ENCODE data around the gene CDK19.

Gene CDK19

GRCh38 chr6:110786271-110786670 lies 29.0 kb downstream of the CDK19 start:
- TF ChIP-seq, protein P1, sequence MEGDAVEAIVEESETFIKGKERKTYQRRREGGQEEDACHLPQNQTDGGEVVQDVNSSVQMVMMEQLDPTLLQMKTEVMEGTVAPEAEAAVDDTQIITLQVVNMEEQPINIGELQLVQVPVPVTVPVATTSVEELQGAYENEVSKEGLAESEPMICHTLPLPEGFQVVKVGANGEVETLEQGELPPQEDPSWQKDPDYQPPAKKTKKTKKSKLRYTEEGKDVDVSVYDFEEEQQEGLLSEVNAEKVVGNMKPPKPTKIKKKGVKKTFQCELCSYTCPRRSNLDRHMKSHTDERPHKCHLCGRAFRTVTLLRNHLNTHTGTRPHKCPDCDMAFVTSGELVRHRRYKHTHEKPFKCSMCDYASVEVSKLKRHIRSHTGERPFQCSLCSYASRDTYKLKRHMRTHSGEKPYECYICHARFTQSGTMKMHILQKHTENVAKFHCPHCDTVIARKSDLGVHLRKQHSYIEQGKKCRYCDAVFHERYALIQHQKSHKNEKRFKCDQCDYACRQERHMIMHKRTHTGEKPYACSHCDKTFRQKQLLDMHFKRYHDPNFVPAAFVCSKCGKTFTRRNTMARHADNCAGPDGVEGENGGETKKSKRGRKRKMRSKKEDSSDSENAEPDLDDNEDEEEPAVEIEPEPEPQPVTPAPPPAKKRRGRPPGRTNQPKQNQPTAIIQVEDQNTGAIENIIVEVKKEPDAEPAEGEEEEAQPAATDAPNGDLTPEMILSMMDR (IDR thresholded peaks at IDR 0.05; ENCODE audit: borderline replicate concordance, control extremely low read depth, extremely low read depth, insufficient read depth, missing control alignments), result no peak
- in situ Hi-C loops (cut with MboI; ENCODE audit: low sequenced_read_pairs, unreplicated experiment), result no loop called here
- no peak for DNase-seq (ENCODE audit: low spot score)

GRCh38 chr6:110784610-110784979 lies 30.7 kb downstream of the CDK19 start:
- no peak for DNase-seq (ENCODE audit: low spot score)
- in situ Hi-C loops (cut with MboI; ENCODE audit: low sequenced_read_pairs, unreplicated experiment), result no loop called here
- TF ChIP-seq, protein P1 (IDR thresholded peaks at IDR 0.05; ENCODE audit: borderline replicate concordance, control extremely low read depth, extremely low read depth, insufficient read depth, missing control alignments), result no peak

GRCh38 chr6:110781522-110782214 lies 33.6 kb downstream of the CDK19 start:
- no peak for DNase-seq (ENCODE audit: low spot score)
- in situ Hi-C loops (cut with MboI; ENCODE audit: low sequenced_read_pairs, unreplicated experiment), result no loop called here
- TF ChIP-seq, protein P1 (IDR thresholded peaks at IDR 0.05; ENCODE audit: borderline replicate concordance, control extremely low read depth, extremely low read depth, insufficient read depth, missing control alignments), result no peak

- DNase-seq (ENCODE audit: low spot score), result no peak
- in situ Hi-C loops (cut with MboI; ENCODE audit: low sequenced_read_pairs, unreplicated experiment), result no loop called here
- TF ChIP-seq, protein P1 (IDR thresholded peaks at IDR 0.05; ENCODE audit: borderline replicate concordance, control extremely low read depth, extremely low read depth, insufficient read depth, missing control alignments), result no peak
These were observed 36.9 kb downstream of the CDK19 start for GRCh38 chr6:110778333-110778732.

- in situ Hi-C loops (cut with MboI; ENCODE audit: low sequenced_read_pairs, unreplicated experiment), result no loop called here
- TF ChIP-seq, protein P1 (IDR thresholded peaks at IDR 0.05; ENCODE audit: borderline replicate concordance, control extremely low read depth, extremely low read depth, insufficient read depth, missing control alignments), result no peak
- DNase-seq (ENCODE audit: low spot score), result no peak
These were observed 37.6 kb downstream of the CDK19 start for GRCh38 chr6:110777636-110778035.

DNA sequence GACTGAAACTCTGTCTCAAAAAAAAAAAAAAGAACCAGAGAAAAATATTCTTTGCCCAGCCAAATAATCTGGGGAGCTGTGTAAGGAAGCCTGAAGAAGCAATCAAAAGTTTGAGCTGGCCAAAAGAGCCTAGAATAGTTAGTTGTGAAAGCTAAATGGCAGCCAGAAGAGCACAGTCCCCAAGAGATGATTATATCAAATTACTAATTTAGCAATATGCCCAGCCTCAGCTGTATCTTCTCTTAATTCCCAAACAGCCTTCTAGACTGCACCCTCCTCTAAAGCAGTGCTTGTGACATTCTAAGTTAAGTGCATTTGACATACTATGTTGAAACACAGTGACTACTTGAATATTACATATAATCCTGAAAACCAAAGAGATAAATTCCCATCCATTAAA lies 38.9 kb downstream of the CDK19 start:
- in situ Hi-C loops (cut with MboI; ENCODE audit: low sequenced_read_pairs, unreplicated experiment), result no loop called here
- DNase-seq (ENCODE audit: low spot score), result no peak
- TF ChIP-seq, protein P1 (IDR thresholded peaks at IDR 0.05; ENCODE audit: borderline replicate concordance, control extremely low read depth, extremely low read depth, insufficient read depth, missing control alignments), result no peak

Measured in GM13976 (cell line).